ENCODE results near the gene BAG3.

- TF ChIP-seq CTCF (IDR thresholded peaks at IDR 0.05) (no peak), POLR2A (IDR thresholded peaks at IDR 0.05) (no peak), EP300 (IDR thresholded peaks at IDR 0.05) (no peak)
These were observed 2.7 kb downstream of the BAG3 start for GRCh38 chr10:119653916-119654315.

Measured in tibial nerve (tissue), 4 donors.